Uterine smooth muscle cell (primary cell): Measurements from ENCODE around the gene TNRC18. TPM values are rescaled to one million over a fixed set of nuclear protein-coding genes. Genes with fewer than 3 reads are reported as not detected.

Experiments used
- total RNA-seq: library from RNA; depleted of rRNA; stranded (reverse); fragments of >200 nt; gene quantifications from 2 replicates; pipeline ENCODE4 v1.2.3, GENCODE V29; 2014

The TNRC18 gene, protein sequence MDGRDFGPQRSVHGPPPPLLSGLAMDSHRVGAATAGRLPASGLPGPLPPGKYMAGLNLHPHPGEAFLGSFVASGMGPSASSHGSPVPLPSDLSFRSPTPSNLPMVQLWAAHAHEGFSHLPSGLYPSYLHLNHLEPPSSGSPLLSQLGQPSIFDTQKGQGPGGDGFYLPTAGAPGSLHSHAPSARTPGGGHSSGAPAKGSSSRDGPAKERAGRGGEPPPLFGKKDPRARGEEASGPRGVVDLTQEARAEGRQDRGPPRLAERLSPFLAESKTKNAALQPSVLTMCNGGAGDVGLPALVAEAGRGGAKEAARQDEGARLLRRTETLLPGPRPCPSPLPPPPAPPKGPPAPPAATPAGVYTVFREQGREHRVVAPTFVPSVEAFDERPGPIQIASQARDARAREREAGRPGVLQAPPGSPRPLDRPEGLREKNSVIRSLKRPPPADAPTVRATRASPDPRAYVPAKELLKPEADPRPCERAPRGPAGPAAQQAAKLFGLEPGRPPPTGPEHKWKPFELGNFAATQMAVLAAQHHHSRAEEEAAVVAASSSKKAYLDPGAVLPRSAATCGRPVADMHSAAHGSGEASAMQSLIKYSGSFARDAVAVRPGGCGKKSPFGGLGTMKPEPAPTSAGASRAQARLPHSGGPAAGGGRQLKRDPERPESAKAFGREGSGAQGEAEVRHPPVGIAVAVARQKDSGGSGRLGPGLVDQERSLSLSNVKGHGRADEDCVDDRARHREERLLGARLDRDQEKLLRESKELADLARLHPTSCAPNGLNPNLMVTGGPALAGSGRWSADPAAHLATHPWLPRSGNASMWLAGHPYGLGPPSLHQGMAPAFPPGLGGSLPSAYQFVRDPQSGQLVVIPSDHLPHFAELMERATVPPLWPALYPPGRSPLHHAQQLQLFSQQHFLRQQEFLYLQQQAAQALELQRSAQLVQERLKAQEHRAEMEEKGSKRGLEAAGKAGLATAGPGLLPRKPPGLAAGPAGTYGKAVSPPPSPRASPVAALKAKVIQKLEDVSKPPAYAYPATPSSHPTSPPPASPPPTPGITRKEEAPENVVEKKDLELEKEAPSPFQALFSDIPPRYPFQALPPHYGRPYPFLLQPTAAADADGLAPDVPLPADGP (N-terminal part only)
- total RNA-seq, result 42.1 and 53.7 TPM in 2 replicates

DNA sequence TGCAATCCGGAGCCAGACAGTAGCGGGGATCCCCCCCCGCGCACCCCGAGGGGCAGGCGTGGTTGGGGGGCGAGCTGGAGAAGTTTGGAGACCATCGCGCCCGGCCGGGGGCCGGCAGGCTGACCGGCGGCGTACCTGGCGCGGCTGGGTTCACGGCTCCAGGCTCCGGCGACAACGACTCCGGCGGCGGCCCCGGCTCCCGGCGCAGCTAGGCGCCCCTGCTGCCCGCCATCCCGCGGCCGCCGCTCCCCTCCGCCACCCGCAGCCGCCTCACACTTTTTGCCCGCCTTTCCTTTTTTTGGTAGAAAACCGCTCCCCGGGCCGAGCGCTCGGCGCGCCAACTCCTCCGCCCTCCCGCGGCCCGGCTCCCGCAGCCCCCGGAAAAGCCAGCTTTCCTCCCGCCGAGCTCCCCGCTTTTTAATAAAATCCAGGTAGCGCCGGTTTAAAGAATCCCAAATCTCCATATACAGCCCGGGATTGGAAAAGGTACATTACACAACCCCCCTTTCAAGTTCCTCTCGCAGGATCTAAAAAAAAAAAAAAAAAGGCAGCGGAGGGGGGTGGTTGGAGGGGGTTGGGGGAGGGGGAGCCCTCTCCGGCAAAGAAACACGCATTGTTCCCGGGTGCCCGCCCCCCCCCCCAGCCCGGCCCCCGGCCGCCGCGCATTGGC, at the start of gene TNRC18:
Gene TNRC18 (minus strand): TSS at position 529 of the 670 bp plus-strand sequence. CDS start 2,588 bp downstream, outside the sequence.

DNA sequence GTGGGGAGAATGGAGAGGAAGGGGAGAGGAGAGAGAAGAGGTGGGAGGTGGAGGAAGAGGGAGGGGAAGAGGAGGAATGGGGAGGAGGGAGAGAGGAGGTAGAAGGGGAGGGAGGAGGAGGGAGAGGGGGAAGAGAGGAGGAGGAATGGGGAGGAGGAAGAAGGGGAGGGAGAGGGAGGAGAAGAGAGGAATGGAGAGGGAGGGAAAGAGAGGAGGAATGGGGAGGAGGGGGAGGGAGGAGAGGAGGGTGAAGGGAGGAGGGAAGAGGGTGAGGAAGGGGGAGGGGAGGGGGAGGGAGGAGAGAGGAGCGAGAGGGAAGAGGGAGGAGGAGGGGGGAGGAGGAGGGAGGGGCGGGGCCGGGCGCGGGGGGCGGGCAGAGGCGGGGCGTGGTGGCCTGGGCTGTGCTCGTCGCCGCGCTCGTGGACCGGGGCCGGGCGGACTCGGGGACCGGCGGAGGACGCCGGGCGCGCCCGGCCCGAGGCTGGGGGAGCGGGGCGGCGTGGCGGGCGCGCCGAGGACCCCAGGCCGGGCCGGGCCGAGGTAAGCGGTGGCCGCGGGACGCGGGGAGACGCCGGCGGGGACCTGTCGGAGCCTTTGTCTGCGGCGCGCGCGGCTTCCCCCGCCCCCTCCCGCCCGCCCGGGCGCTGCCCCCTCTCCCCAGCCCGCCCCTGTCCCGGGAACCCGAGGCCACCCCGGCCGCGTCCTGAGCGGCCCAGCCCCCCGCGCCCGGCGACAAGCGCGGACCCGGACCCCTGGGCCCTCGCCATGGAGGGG, 140.9 kb downstream of the TNRC18 start, which contains the start of gene SLC29A4:
Gene SLC29A4 (plus strand): TSS at position 401 of the 774 bp plus-strand sequence. CDS start 4,874 bp downstream, outside the sequence.

Other genes with a start within 250 kb of the TNRC18 start
- 58.0 and 71.4 TPM in 2 replicates for gene WIPI2, start 233.6 kb downstream of the TNRC18 start, total RNA-seq
- gene SLC29A4, start 140.9 kb downstream of the TNRC18 start, total RNA-seq, result 0.66 and 3.6 TPM in 2 replicates
- 4.5 and 4.9 TPM in 2 replicates for gene FBXL18, start 90.0 kb upstream of the TNRC18 start, total RNA-seq
- gene ACTB, start 106.8 kb upstream of the TNRC18 start, total RNA-seq, result 3,881 and 4,344 TPM in 2 replicates
- gene FSCN1, start 169.0 kb upstream of the TNRC18 start, total RNA-seq, result 157 and 304 TPM in 2 replicates